Measurements from ENCODE around the gene ERCC3. TPM values are rescaled to one million over a fixed set of nuclear protein-coding genes. Genes with fewer than 3 reads are reported as not detected.
A peak's percentile ranks its signal among the peaks of the same experiment; 100 is the strongest.

Gene ERCC3
- polyA plus RNA-seq, 2 of the 4 experiments (the other 2 are of a cell fraction): 57.9 to 68.3 TPM

GRCh38 chr2:127310980-127311379 lies 17.0 kb upstream of the ERCC3 start:
- TF ChIP-seq HMGXB4 (CRISPR knock-in tag; IDR thresholded peaks at IDR 0.05; ENCODE audit: borderline replicate concordance) (no peak), REST (IDR thresholded peaks at IDR 0.05) (no peak), ZSCAN20 (CRISPR knock-in tag; IDR thresholded peaks at IDR 0.05) (no peak), SMC3 (IDR thresholded peaks at IDR 0.05) (no peak)
- Histone ChIP-seq H3K9me3 (no peaks in the 10 kb centered on the region), H3K4me2 (no peak overlapping the region), H3K27ac (no peak overlapping the region), H3K4me1 (no peaks in the 10 kb centered on the region), H3K4me3 (no peak overlapping the region)
- WGBS (ENCODE audit: missing lambda C conversion rate): 91% methylated on average over 3 of the region's 3 CpGs
- no peak for DNase-seq (ENCODE audit: low read depth in 1 of 2, low spot score in 1 of 2)
- no peak for ATAC-seq
- POLR2A ChIA-PET: no interaction called here
- CTCF ChIA-PET: interaction anchor here (1.4 to 2.1 kb wide), 2 partner anchors 9 to 168 kb away, joined by 4 to 6 read pairs; no protein-coding TSS in a partner anchor
- no peak for FAIRE-seq

- Histone ChIP-seq H3K9me3 (no peaks in the 10 kb centered on the region), H3K4me3 (no peak overlapping the region), H3K27ac (no peak overlapping the region), H3K4me2 (no peak overlapping the region), H3K4me1 (no peaks in the 10 kb centered on the region)
- CTCF ChIA-PET: interaction anchor here (0.9 to 1.6 kb wide), 4 partner anchors 10 to 170 kb away, joined by 3 to 9 read pairs (median 4); no protein-coding TSS in a partner anchor
- WGBS (ENCODE audit: missing lambda C conversion rate): 84% methylated on average over 4 of the region's 4 CpGs
- FAIRE-seq: no peak
- no peak for TF ChIP-seq ATOH8 (CRISPR knock-in tag; IDR thresholded peaks at IDR 0.05; ENCODE audit: low read depth)
- TF ChIP-seq NFE2L2 (conservative IDR thresholded peaks at IDR 0.05; ENCODE audit: low read length): no peak
- TF ChIP-seq MAFK (IDR thresholded peaks at IDR 0.05; ENCODE audit: partially characterized antibody): peak; percentile 49
- no peak for TF ChIP-seq BCL3 (IDR thresholded peaks at IDR 0.05)
- DNase-seq (ENCODE audit: low read depth in 1 of 2, low spot score in 1 of 2): no peak
- POLR2A ChIA-PET: interaction anchor here (1.4 kb wide), 1 partner anchor 15 kb away, joined by 6 read pairs; the partner anchor contains the start of gene ERCC3
- ATAC-seq: no peak
Measured at GRCh38 chr2:127309468-127309867, 15.5 kb upstream of the ERCC3 start.

- no peak overlapping the region for H3K27ac ChIP-seq
- H3K4me2 ChIP-seq: no peak overlapping the region
- ATAC-seq: no peak
- 92% methylated on average over 7 of the region's 7 CpGs for WGBS (ENCODE audit: missing lambda C conversion rate)
- no peaks in the 10 kb centered on the region for H3K4me1 ChIP-seq
- H3K9me3 ChIP-seq: no peaks in the 10 kb centered on the region
- DNase-seq (ENCODE audit: low read depth in 1 of 2, low spot score in 1 of 2): no peak
- FAIRE-seq: no peak
- no peak for TF ChIP-seq JUN (IDR thresholded peaks at IDR 0.05)
- no peak for TF ChIP-seq HES2 (IDR thresholded peaks at IDR 0.05)
- no peak for TF ChIP-seq EHMT2 (IDR thresholded peaks at IDR 0.05; ENCODE audit: low read depth)
- no peak for TF ChIP-seq ESRRA (IDR thresholded peaks at IDR 0.05; ENCODE audit: borderline replicate concordance, low read length)
- no peak for TF ChIP-seq ZNF302 (CRISPR knock-in tag; IDR thresholded peaks at IDR 0.05)
- no peak for TF ChIP-seq TFCP2L1 (CRISPR knock-in tag; IDR thresholded peaks at IDR 0.05)
- TF ChIP-seq USF2 (IDR thresholded peaks at IDR 0.05): no peak
- TF ChIP-seq HEYL (CRISPR knock-in tag; IDR thresholded peaks at IDR 0.05): no peak
- TF ChIP-seq E2F6 (IDR thresholded peaks at IDR 0.05; ENCODE audit: borderline replicate concordance, low read depth): no peak
- no peak for TF ChIP-seq GATA3 (IDR thresholded peaks at IDR 0.05; ENCODE audit: borderline replicate concordance)
- TF ChIP-seq FOXS1 (CRISPR knock-in tag; IDR thresholded peaks at IDR 0.05): no peak
- TF ChIP-seq RARB (CRISPR knock-in tag; IDR thresholded peaks at IDR 0.05): no peak
- no peak for TF ChIP-seq POLR2A (IDR thresholded peaks at IDR 0.05; ENCODE audit: low read length)
- no peak for TF ChIP-seq KDM5A (IDR thresholded peaks at IDR 0.05)
- TF ChIP-seq BHLHE40 (IDR thresholded peaks at IDR 0.05; ENCODE audit: low read depth, low read length): no peak
- TF ChIP-seq HDAC2 (IDR thresholded peaks at IDR 0.05): no peak
- POLR2A ChIA-PET: interaction anchor here (1.4 kb wide), 1 partner anchor 15 kb away, joined by 6 read pairs; the partner anchor contains the start of gene ERCC3
- CTCF ChIA-PET: interaction anchor here (0.9 to 1.6 kb wide), 4 partner anchors 9 to 171 kb away, joined by 3 to 9 read pairs (median 4); no protein-coding TSS in a partner anchor
- no peak overlapping the region for H3K4me3 ChIP-seq
Measured at GRCh38 chr2:127308586-127309138, 14.7 kb upstream of the ERCC3 start.

Data from A549 (cell line).